ENCODE results near the gene ARHGAP15.

DNA sequence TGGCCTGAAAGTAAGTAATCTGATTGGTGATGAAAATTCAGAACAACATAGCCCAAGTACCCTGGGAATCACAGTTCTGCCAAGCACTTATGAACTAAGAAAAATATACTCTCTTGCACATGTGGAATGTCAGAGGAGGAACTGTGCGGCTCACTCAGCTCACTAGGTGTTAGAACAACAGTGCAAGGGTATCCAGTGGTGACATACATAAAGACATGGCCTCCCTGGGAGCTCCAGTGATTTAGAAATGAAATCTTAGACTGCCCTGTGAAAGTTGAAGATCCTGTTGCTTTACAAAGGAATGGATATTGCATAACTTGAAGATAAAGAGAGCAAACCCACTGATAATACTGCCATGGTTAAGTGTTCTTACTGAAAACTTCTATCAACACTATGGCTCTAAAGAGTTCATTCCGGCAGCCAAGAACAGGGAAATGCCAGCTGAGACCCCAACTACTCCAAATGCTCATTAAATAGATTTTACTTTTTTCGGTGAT is 246.2 kb downstream of the ARHGAP15 start:
- TF ChIP-seq, protein P1, sequence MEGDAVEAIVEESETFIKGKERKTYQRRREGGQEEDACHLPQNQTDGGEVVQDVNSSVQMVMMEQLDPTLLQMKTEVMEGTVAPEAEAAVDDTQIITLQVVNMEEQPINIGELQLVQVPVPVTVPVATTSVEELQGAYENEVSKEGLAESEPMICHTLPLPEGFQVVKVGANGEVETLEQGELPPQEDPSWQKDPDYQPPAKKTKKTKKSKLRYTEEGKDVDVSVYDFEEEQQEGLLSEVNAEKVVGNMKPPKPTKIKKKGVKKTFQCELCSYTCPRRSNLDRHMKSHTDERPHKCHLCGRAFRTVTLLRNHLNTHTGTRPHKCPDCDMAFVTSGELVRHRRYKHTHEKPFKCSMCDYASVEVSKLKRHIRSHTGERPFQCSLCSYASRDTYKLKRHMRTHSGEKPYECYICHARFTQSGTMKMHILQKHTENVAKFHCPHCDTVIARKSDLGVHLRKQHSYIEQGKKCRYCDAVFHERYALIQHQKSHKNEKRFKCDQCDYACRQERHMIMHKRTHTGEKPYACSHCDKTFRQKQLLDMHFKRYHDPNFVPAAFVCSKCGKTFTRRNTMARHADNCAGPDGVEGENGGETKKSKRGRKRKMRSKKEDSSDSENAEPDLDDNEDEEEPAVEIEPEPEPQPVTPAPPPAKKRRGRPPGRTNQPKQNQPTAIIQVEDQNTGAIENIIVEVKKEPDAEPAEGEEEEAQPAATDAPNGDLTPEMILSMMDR (IDR thresholded peaks at IDR 0.05; ENCODE audit: low read length): no peak
- TF ChIP-seq EZH2 (optimal IDR thresholded peaks at IDR 0.05; ENCODE audit: low read depth, low read length) (no peak), EZH2phosphoT487 (IDR thresholded peaks at IDR 0.05; ENCODE audit: low read length) (no peak)

Measured in MM.1S (cell line).